Measurements from ENCODE around the gene CARM1.
"Not testable (repeated sequence)": the region's sequence is repeated elsewhere in the genome, so short reads cannot be mapped to it uniquely, and the experiment has no call there.

CARM1 gene

GRCh38 chr19:10935371-10936059, 64.2 kb downstream of the CARM1 start:
- DNase-seq, result no peak

DNA sequence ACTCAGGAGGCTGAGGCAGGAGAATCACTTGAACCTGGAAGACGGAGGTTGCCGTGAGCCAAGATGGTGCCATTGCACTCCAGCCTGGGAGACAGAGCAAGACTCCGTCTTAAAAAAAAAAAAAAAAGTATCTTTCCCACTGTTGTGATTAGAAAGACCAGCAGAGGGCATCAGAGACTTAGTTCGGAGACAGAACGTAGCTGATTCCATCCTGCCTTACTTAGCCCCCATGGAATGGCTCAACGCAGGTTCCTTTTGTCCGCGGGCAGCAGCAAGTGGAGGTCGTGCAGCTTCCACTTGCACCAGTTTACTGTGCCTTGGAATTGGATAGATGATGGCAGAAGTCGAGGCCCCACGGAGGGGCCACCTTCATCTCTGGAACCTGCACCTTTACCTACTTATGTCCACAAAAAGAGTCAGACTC, 65.3 kb downstream of the CARM1 start:
- DNase-seq, result peak; percentile 46

GRCh38 chr19:10941649-10942048, 70.3 kb downstream of the CARM1 start:
- not testable (repeated sequence) for DNase-seq

DNA sequence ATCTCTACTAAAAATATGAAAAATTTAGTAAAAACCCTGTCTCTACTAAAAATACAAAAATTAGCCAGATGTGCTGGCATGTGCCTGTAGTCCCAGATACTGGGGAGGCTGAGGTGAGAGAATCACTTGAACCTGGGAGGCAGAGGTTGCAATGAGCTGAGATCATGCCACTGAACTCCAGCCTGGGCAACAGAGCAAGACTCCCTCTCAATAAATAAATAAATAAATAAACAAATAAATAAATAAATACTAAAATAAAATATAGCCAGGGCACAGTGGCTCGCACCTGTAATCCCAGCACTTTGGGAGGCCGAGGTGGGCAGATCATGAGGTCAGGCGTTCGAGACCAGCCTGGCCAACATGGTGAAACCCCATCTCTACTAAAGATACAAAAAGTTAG, 72.1 kb downstream of the CARM1 start:
- DNase-seq, result not testable (repeated sequence)

DNA sequence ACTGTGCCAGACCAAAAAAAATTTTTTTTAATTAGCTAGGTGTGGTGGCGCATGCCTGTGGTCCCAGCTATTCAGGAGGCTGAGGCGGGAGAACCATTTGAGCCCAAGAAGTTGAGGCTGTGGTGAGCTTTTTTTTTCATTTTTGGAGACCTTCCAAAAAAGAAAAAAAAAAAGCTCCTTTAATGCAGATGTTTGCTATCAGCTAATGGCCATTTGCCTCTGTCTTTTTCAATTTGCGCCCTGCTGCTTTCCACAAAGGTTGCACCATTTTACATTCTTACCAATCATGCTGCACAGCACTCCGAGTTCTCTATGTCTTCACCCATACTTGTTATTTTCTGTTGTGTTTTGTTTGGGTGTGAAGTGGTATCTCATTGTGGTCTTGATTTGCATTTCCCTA, 73.9 kb downstream of the CARM1 start:
- DNase-seq, result no peak

GRCh38 chr19:10946958-10947657, 75.8 kb downstream of the CARM1 start:
- DNase-seq, result peak; percentile 83

- DNase-seq, result no peak
Observed at GRCh38 chr19:10952809-10953208, 81.5 kb downstream of the CARM1 start.

DNA sequence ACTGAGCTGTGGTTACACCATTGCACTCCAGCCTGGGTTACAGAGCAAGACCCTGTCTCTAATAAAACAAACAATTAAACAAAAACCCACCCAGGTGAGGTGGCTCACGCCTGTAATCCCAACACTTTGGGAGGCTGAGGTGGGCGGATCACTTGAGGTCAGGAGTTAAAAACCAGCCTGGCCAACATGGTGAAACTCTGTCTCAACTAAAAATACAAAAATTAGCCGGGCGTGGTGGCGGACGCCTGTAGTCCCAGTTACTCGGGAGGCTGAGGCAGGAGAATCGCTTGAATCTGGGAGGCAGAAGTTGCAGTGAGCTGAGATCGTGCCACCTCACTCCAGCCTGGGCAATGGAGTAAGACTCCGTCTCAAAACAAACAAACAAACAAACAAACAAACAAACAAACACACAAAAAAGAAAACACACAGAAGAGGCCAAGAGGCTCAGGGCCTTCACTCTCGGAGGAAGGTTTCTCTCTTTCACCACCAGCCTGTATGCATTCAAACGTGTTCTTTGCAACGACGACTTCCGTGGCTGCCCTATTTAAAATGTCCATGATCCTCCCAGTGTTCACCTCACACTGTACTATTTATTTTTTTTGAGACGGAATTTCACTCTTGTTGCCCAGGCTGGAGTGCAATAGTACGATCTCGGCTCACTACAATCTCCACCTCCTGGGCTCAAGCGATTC, 88.1 kb downstream of the CARM1 start:
- not testable (repeated sequence) for DNase-seq

GRCh38 chr19:10960314-10961072, 89.1 kb downstream of the CARM1 start, which contains the start of gene SMARCA4:
Gene SMARCA4, plus strand, starts transcription at chr19:10961030. Its CDS starts 23,122 bp downstream, at chr19:10984152.
- peak; percentile 90 for DNase-seq

DNA sequence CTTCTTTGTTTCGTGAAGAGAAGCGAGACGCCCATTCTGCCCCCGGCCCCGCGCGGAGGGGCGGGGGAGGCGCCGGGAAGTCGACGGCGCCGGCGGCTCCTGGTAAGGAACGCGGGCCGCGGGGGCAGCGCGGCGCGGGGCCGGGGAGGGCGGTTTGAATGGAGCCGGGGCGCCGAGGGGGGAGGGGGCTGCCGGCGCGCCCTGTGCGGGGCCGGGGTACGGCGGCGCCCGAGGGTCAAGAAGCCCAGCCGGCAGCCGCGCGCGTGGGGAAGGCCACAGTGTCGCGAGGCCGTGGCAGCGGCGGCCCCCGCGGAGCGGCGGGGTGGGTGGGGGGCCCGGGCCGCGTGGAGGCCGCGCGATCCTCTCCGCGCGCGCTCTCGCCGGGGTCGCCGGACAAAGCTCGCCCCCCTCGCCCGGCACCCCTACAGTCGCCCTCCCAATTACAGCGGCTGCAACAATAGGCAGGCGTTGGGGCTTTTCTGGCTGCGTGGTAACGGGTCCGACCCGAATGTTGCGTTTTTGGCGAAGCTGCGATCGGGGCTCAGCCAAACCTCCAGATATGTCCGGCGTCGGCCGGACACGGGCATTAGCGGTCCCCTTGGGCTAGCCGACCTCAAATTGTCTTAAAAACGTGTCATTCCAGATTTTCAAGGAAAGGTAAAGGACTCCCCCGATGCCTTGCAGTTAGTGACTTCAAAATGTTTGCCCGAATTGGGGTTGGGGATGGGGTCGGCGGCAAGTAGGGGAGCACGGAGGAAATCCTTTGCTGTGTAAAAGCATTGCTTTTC, 89.9 kb downstream of the CARM1 start:
- DNase-seq, result no peak

DNA sequence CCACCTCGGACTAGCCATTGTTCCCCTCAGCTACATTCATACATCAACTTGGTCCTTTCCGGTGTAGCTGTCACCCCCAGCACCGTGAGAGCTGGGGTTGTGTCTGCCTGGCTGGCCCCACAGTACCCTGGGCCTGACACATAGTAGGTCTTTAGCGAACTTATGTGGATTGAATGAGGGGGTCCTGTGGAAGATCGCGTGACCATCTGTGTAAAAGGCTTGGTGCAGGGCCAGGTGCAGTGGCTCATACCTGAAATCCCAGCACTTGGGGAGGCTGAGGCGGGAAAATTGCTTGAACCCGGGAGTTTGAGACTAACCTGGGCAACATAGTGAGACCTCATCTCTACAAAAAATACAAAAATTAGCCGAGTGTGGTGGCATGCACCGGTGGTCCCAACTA, 91.5 kb downstream of the CARM1 start:
- no peak for DNase-seq

GRCh38 chr19:10963865-10964264, 92.5 kb downstream of the CARM1 start:
- DNase-seq, result no peak

GRCh38 chr19:10964903-10965302, 93.5 kb downstream of the CARM1 start:
- DNase-seq, result no peak

DNA sequence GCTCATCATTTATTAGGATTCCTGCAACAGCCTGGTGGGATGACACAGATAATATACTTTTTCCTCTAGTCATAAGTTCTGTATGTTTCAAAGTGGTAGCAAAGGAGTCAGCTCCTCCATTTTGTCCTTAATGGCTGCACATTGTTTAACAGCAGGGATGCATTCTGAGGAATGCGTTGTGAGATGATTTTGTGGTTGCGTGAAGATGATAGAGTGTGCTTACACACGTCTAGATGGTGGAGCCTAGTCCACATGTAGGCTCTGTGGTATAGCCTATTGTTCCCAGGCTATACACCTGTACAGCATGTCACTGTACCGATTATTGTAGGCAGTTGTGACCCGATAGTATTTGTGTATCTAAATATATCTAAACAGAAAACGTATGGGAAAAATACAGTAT, 94.0 kb downstream of the CARM1 start:
- no peak for DNase-seq

DNA sequence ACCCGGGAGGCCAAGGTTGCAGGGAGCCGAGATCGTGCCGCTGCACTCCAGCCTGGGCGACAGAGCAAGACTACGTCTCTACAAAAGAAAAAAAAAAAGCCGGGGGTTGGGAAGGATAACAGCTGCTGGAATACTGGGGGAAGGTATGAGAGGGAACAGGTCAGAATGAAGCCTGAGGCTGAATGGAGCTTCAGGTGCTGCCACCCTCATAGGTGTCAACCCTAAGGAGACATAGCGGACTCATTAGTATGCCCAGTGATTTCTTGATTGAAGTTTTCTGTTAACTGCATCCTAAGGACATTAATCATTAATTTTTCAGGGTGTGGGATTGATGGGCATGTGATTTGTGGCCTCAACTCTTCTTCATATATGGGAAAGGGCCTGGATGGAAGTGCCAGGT, 95.5 kb downstream of the CARM1 start:
- no peak for DNase-seq

DNA sequence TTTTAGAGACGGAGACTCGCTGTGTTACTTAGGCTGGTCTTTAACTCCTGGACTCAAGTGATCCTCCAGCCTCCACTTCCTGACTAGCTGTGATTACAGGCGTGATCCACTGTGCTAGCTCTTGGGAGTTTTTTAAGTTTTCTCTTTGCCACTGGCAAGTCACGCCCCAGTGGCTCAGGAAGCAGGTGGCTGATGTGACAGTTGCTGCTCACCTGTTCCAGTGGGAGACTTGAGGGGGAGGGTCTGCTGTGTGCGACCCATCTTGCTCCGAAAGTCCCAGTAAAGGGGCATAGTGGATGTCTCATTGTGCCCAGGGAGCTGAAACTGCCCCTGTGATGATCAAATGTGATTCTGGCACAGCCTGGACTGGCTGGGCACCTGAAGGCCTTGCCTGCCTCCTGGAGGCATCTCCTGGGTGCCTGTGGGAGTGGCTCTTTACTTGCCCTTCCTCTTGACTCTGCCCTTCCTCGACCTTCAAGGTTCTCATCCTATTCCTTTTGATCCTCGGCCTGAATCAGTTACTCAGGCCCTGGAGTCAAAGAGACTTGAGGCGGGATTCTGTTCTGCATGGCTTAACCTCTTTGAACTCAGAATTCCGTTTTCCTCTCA, 97.3 kb downstream of the CARM1 start:
- no peak for DNase-seq

DNA sequence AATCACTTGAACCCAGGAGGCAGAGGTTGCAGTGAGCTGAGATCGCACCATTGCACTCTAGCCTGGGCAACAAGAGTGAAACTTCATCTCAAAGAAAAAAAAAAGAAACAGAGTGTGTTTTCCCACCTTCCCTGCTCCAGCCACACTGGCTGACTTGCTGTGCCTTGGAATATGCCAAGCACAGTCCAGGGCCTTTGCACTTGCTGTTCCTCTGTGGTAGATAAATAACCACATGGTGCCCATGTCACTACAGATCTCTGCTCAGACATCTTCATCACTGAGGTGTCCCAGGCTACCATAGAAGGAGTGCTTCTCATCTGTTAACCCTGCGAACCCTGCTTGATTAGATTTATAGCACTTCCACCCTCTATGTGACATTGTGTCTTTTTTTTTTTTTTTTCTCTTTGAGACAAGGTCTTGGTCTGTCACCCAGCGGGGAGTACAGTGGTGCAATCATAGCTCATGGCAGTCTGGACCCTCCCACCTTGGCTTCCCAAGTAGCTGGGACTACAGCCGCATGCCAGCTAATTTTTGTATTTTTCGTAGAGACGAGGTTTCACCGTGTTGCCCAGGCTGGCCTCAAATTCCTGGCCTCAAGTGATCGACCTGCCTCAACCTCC, 99.9 kb downstream of the CARM1 start:
- no peak for DNase-seq
